HCEC 1CT (cell line): ENCODE results near the gene POLDIP2.

ENCODE experiments used
- DNase-seq: peaks from one replicate; pipeline ENCODE4 v3.0.0-alpha.2; 2017

The POLDIP2 gene

DNA sequence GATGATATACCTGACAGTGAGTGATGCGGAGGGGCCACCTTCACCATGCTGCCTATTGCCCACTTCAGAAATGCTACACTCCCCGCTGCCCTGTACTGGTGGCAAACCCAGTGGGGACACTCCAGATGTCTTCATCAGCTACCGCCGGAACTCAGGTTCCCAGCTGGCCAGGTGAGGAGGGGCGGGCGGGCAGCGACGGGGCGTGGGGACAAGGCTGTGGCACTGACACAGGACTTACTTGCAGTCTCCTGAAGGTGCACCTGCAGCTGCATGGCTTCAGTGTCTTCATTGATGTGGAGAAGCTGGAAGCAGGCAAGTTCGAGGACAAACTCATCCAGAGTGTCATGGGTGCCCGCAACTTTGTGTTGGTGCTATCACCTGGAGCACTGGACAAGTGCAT is 30.8 kb upstream of the POLDIP2 start:
- DNase-seq: no peak

DNA sequence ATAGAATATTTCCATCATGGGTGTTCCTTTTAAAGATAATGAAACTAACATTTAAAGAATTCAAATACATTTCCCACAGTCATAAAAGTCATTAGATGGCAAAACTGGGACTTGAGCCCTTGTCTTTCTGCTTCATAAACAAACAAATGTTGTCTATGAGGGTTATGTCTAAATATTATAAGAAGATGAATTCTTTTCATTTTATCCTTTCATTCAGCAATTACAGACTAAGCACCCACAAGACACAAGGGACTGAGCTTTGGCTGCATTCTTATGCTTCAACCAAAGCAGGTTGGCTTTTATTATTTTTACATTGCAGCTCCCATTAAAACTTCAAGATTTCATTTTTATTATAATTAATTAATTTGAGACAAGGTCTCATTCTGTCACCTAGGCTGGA is 29.1 kb upstream of the POLDIP2 start:
- no peak for DNase-seq

DNA sequence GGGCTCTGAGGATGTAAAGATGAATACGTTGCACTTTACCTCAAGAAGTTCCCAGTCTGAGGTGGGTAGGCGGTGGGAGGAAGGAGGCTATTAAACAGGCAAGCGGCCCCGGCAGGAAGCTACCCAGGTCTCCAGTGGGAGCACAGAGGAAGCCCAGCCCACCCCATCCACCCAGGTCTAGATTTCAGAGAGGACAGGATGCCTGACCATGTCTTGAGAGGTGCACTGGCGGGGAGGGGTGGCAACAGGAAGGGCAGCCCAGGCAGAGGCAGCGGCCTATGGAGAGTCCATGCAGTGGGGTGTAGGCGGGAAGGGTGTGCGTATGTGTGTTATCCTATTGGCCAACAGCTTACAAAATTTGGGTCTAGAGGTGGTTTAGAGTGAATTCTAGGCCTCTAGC is 28.1 kb upstream of the POLDIP2 start:
- DNase-seq: no peak

DNA sequence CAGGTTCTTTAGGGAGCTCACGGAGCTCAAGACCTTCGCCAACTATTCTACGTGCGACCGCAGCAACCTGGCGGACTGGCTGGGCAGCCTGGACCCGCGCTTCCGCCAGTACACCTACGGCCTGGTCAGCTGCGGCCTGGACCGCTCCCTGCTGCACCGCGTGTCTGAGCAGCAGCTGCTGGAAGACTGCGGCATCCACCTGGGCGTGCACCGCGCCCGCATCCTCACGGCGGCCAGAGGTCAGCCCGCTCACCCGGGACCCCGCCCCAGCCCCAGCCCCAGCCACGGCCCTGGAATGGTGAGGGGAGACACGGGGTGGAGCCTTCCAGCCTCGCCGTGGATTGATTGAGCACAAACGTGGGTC is 27.7 kb upstream of the POLDIP2 start:
- no peak for DNase-seq

DNA sequence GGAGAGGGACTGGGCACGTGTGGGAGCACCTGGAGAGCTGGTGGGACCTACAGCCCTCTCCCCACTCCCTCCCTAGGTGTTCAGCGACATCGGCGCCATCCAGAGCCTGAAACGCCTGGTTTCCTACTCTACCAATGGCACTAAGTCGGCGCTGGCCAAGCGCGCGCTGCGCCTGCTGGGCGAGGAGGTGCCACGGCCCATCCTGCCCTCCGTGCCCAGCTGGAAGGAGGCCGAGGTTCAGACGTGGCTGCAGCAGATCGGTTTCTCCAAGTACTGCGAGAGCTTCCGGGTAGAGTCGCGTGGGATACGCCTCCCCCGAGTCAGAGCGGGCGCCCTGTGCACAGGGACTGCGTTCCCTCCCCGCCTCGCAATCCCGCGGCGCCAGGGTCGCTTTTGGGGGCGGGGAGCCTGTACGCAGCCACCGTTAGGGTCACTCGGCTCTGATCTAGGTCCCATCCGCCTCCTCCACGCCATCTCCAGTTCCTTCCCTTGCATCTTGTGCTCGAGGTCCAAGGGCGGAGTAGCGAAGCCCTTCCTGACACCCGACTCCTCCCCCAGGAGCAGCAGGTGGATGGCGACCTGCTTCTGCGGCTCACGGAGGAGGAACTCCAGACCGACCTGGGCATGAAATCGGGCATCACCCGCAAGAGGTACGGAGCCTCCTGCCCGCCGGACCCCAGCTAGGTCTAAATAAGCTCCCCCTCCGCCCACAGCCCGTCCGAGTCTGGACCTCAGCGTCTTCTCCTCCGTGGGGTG is 27.1 kb upstream of the POLDIP2 start:
- DNase-seq: no peak

DNA sequence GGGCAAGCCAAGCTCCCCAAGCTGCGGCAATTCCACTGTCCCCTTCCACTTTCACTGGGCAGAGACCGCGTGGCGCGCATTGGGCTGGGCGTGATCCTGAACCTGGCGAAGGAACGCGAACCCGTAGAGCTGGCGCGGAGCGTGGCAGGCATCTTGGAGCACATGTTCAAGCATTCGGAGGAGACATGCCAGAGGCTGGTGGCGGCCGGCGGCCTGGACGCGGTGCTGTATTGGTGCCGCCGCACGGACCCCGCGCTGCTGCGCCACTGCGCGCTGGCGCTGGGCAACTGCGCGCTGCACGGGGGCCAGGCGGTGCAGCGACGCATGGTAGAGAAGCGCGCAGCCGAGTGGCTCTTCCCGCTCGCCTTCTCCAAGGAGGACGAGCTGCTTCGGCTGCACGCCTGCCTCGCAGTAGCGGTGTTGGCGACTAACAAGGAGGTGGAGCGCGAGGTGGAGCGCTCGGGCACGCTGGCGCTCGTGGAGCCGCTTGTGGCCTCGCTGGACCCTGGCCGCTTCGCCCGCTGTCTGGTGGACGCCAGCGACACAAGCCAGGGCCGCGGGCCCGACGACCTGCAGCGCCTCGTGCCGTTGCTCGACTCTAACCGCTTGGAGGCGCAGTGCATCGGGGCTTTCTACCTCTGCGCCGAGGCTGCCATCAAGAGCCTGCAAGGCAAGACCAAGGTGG is 24.0 kb upstream of the POLDIP2 start:
- DNase-seq: no peak

DNA sequence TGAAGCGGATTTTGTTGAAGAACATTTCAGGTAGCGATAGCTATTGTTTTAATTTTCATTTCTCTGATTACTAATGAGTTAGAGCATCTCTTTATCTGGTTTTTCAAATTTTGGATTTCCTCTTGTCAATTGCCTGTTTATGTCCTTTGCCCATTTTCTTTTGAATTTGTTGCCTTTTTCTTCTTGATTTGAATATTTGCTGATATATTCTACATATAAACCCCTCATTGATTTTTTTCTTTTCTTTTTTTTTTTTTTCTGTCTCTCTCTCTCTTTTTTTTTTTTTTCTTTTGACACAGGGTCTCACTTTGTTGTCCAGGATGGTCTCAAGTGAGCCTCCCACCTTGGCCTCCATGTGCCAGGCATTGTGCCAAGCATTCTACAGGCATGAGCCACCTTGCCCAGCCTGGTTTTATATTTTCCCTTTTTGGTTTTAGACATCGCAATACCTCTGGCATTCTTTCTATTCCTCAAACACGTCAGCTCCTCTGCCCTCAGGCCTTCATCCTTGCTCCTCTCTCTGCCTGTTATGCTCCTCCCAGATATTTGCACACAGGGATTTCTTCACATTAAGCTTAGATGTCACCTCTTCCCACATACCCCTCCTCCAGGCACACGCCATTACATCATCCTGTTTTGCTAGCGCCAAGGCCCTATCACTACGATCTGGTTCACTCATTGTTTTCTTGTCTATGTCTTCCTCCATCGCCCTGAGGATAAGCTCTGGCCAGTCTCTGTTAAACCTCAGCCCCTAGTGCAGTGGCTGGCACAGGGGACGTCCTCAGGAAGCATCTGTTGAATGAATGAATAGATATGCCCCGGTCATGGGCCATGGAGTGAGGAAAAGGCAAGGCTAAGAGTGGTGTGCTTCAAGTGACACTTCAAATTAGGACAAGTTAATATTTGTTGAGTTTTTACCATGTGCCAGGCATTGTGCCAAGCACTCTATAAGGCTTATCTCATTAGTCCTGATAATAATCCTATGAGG is 22.8 kb upstream of the POLDIP2 start:
- no peak for DNase-seq

DNA sequence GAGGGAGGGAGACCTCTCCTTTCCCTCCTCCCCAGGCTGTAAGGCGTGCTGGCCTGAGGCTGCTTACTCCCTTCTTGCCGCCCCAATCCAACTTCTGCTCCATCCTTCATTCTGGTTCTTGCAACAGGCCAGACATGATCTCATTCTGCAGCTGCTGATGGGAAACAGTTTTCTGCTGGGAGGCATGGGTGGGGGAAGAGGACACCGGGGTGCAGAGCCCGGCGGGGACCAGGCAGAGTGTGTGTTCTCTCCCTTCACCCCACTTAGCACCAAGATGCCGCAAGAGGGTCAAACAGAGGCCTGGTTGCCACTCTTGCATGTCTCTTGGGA is 15.6 kb upstream of the POLDIP2 start:
- no peak for DNase-seq

DNA sequence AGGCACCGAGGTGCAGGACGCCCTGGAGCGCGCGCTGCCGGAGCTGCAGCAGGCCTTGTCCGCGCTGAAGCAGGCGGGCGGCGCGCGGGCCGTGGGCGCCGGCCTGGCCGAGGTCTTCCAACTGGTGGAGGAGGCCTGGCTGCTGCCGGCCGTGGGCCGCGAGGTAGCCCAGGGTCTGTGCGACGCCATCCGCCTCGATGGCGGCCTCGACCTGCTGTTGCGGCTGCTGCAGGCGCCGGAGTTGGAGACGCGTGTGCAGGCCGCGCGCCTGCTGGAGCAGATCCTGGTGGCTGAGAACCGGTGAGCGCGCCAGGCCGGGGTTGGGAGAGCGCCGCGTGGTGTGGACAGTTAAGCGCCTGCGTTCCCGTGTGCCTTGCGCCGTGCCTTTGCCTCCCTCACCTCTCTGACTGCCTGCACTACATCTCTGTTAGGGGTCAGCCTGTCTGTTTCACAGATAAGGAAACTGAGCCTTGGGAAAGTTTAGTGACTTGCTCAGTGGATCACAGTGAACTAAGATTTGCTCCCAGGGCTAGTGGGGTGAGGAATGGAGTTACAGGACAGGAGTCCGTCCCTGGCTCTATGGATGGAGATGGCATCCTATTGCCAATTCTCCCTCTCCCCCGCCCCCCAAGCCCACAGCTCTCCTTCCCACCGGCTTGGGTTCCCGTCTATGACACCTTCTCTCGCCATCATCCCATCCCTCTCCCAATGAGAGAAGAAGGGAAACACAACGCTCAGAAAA is 15.0 kb upstream of the POLDIP2 start:
- peak; percentile 15 for DNase-seq

DNA sequence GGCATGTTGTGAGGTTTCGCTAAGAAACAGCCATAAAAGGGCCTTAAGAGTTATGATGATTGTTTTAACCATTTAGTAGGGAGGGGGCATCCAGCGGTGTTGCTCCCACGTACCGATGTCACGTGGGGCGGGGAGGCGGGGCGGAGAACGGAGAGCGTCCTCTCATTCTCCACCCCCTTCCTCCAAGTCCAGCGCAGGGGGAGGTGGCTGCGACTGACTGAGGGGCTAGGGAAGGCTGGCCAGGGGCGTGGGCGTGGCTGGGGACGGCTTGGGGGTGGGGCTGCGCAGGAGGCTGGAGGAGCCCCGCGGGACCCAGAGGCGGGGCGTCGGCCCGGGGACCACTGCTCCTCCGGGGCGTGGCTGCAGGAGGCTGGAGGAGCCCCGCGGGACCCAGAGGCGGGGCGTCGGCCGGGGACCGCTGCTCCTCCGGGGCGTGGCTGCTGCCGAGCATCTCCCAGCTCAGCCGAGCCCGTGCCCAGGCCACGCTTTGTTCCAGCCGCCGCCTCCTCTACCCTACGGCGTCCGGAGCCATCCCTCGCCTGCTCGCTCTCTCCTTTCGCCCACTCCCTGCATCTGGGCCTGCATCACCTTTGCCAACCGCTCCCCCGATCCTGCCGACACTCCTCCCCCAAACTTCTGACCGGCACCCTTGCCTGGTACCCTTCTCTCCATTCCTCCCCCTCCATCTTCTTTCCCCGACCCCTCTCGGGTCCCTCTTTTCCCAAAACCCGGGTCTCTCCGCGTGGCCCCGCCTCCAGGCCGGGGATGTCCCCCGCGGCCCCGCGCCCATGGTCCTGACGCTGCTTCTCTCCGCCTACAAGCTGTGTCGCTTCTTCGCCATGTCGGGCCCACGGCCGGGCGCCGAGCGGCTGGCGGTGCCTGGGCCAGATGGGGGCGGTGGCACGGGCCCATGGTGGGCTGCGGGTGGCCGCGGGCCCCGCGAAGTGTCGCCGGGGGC is 14.2 kb upstream of the POLDIP2 start, which contains the start of gene SARM1:
Gene SARM1 (plus strand): TSS at position 450 of the 958 bp plus-strand sequence. CDS start 339 bp downstream, at position 789.
- peak; percentile 75 for DNase-seq

DNA sequence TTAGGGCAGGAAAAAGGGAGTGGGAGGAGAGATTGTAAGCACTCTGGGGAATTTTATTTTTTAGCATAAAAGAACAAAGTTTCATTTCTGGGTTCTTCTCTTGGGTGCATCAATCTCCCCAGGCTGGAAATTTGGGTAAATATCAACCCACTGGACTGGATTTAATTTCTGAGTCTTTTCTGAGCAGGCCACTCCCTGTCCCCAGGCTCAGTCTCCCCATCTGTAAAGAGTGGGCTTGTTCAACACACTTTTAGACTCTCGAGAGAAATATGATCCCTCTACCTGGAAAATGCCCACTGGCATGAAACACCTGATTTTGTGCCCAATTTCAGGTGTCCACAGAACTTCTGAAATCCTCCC is 13.4 kb upstream of the POLDIP2 start:
- no peak for DNase-seq

DNA sequence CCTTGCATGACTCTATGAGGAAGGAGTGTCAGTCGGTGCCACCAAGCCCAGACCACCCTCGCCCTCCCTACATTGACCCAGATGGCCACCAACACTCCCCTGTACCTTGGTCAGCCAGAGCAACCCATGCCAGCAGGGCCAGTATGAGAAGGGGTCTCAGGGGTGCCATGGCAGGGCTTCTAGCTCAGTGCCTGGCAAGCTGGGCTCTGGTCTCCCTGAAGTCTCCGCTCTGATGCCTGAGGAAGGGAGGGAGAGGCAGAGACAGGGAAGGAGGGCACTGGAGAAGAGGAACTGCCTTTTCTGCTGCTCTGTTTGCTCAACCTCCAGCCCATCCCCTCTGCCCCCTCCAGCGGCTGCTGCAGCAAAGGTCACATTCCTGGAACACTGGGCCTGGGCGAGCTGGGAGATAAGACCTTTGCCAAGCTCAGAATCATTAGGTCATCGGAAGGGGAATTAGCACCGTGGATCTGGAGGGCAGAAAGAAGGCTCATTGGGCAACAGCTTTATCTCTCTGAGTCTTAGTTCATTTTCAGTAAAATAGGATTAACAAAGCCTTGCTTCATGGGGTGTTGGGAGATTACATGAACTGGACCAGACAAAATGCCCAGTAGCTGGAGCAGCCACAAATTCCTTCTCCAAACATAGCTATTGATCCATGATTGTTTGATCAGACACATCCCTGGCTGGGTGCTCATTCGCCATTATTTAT is 12.9 kb upstream of the POLDIP2 start, which contains the start of gene VTN:
Gene VTN (minus strand): TSS at position 273 of the 709 bp plus-strand sequence. CDS start 104 bp downstream, at position 169.
- DNase-seq: peak; percentile 31

DNA sequence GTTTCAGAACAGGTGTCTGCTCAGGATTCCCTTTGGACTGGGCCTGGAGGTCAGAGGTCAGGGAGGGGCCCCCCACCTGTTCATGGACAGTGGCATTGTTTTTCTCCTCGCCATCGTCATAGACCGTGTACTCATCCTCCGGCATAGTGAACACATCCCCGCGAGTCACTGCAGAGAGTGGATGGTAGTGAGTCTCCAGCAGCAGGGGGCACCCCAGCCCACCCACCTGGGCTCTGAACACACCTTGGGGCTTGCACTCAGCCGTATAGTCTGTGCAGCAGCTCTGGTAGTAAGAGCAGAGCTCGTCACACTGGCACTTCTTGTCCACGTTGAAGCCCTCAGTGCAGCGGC is 12.3 kb upstream of the POLDIP2 start:
- no peak for DNase-seq

DNA sequence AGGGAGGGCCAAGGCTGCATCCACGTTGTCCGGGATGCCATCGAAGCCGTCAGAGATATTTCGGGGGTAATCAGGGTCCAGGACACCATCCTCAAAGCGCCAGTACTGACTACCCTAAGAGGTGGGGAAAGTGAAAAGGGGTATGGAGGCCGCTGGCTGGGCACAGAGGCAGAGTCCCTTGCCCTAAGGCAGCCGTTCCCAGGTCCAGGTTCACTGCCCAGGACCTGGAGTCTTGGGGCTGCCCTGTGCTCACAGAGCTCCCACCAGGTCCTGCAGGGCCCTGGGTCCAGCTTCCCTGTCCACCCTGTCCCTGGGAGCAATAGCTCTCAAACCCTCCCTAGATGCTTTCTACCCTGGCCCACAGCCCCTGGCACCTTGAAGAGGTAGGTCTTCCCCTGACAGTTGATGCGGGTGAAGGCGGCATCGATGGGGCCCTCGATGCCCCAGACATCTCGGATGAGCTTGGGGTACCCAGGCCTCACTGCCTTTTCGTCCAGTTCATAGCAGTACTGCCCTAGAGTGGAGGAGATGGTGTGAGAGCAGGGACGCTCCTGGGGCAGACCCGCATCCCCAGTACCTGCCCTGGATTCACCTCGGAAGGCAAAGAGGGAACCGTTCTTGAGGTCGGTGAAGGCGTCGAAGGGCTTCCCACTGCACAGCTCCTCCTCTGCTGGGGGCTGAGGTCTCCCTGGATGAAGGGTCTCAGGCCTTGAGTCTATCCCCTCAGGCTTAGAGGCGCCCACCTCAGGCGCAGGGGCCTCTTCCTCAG is 11.8 kb upstream of the POLDIP2 start:
- DNase-seq: no peak

DNA sequence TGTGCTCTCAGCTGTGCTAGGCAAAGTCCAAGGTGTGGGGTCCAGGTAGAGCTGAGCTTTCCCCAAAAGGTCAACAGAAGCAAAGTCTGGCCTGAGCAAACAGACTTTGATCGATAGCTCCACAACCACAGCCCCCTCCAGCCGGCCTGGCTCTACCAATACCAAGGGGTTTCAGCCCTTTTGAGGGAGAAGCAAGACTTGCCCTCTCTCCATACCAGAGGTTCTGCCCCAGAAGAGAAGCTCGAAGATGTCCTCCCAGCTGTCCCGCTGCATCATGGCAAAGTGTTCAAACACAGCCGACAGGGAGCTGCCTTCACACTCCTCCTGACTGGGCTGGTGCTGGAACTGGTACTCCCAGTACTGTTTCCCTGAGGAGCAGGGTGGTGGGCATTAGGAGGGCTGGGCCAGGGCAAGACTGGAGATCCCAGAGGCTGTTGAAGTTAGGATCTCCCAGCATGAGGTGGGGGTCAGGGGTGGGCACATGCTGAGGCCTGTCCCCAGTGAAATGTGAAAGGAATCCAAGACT is 11.0 kb upstream of the POLDIP2 start:
- no peak for DNase-seq

DNA sequence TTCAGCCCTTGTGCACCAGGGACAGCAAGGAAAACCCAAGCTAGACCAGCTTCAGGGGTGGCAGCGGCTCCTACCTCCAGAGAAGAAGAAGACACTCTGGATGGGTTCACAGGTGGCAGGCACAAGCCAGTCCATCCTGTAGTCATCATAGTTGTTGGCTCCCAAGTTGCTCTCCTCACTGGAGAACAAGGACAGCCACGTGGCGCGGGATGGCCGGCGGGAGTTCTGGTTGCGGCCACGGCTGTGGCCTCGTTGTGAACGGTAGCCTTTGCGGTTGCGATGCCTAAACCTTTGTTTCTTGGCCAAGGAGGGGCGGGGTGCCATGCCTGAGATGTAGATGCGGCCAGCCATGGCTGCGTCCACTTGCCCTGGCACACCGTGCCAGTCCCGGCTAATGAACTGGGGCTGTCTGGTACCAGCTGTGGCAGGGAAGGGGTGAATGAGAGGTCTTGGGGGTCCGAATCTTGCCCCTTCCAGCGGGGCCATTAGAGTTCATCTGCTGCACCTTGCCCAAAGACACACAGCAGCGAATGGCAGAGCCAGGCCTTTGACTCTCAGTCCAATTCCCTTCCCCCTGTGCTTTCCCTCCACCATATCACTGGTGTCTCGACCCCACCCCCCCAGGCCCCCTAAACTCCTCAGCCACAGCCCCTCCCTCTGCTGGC is 10.4 kb upstream of the POLDIP2 start:
- DNase-seq: no peak

DNA sequence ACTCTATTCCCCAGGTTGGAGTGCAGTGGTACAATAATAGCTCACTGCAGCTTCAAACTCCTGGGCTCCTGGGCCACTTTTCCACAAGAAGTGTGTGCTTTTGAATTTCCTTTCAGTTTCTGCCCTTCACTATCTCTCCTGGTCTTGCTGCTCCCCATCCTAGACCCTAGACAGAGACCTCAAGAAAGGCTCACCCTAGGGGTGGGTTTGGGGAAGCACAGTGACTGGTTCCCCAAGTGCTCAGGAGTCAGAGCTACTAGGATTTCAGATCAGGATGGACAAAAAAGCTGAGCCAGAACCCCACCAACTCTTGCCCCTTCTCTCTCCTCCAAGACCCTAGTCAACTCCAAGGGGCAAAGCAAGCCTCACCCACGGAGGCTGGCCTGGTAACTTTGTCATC is 9.3 kb upstream of the POLDIP2 start:
- no peak for DNase-seq

DNA sequence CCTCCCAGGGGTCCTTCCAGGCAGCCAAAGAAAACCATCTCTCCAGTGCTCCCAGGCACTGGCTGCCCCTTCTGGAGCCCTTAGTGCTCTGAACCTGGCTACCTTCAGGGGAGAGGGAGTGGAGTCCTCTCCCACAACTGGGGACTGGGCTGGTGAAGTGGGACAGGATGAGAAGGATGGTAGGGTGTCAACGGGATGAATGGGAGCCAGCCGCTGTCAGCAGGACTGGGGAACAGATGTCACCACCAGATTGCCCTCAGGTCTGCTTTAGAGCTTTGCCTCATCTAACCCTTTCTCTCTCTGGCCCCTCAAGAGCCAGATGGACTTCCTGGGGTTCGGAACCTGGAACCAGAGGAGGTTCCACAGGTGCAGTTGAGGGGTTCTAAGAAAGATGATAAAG is 8.2 kb upstream of the POLDIP2 start:
- DNase-seq: no peak

DNA sequence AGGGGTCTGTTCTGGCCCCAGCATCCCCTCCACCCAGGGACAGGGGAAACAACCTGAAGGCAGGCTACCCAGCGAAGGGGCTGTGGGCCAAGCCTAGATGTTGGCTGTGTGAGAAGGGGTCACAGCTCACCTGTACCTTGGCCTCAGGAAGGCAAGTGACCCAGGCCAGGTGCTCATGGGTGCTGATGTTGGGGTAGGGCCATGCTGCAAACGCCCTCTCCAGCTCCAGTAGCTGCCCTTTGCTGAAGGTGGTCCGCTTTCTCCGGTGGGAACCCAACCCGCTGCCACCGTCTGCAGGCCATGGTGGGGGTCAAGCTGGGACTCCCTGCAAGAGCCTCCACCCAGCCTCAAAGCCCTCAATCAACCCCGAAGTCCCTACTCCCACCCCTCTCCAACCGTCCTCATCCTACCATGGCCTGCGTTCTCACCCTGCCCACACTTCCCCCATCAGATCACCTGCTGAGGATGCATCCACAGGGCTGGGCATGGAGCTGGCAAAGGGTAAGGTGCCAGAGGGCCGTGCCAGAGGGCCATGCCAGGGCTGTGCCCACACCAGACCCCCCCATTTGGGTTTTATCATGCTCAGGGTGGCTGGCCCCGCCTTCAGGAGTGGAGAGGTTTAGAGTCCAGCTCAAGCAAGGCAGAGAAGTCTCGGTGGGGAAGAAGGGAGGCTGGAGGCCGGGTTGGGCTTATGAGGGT is 7.5 kb upstream of the POLDIP2 start, which contains the start of gene SEBOX:
Gene SEBOX (minus strand): TSS at position 535 of the 699 bp plus-strand sequence. CDS start 48 bp downstream, at position 487.
- no peak for DNase-seq
